Retinal pigment epithelial cell (primary cell): ENCODE data around the gene PLEKHG5.

Experiments used
- DNase-seq: peaks from one replicate; pipeline ENCODE4 v3.0.0-alpha.2; 2010; ENCODE audit warnings: low read depth
- H3K4me3 ChIP-seq: 2 replicates; pipeline ENCODE4 v1.5.1; 2011; ENCODE audit warnings: mild to moderate bottlenecking, low read length, control low read depth, moderate library complexity
- TF ChIP-seq, protein P1 (sequence below): conservative IDR thresholded peaks from 2 replicates; pipeline ENCODE4 v1.5.1; 2011; ENCODE audit warnings: low read depth, low read length, control low read depth, inconsistent platforms

The PLEKHG5 gene

GRCh38 chr1:6417961-6418667 lies 73.4 kb downstream of the PLEKHG5 start:
- no peak for DNase-seq
- TF ChIP-seq, protein P1, sequence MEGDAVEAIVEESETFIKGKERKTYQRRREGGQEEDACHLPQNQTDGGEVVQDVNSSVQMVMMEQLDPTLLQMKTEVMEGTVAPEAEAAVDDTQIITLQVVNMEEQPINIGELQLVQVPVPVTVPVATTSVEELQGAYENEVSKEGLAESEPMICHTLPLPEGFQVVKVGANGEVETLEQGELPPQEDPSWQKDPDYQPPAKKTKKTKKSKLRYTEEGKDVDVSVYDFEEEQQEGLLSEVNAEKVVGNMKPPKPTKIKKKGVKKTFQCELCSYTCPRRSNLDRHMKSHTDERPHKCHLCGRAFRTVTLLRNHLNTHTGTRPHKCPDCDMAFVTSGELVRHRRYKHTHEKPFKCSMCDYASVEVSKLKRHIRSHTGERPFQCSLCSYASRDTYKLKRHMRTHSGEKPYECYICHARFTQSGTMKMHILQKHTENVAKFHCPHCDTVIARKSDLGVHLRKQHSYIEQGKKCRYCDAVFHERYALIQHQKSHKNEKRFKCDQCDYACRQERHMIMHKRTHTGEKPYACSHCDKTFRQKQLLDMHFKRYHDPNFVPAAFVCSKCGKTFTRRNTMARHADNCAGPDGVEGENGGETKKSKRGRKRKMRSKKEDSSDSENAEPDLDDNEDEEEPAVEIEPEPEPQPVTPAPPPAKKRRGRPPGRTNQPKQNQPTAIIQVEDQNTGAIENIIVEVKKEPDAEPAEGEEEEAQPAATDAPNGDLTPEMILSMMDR = no peak
- no peak overlapping the region for H3K4me3 ChIP-seq
